Measurements from ENCODE around the gene AKIP1. TPM values are rescaled to one million over a fixed set of nuclear protein-coding genes. Genes with fewer than 3 reads are reported as not detected.

The AKIP1 gene, protein sequence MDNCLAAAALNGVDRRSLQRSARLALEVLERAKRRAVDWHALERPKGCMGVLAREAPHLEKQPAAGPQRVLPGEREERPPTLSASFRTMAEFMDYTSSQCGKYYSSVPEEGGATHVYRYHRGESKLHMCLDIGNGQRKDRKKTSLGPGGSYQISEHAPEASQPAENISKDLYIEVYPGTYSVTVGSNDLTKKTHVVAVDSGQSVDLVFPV
- total RNA-seq (2022) (28.7 and 32.6 TPM in 2 replicates), Bru-seq, nascent RNA (percentile 67 among the genes with signal in this experiment), BruChase-seq, experiment 1, labeled RNA remaining after a 2-hour chase (percentile 70 among the genes with signal in this experiment), BruChase-seq, experiment 2, labeled RNA remaining after a 6-hour chase (percentile 72 among the genes with signal in this experiment)
- long read RNA-seq, transcript AKIP1-203 (6 exons, 1,327 nt), result major isoform, 22 of 65 reads
- long read RNA-seq, transcript AKIP1-202 (5 exons, 1,232 nt), result minor isoform, 5 of 65 reads
- long read RNA-seq, transcript AKIP1-210 (5 exons, 1,022 nt), result minor isoform, 6 of 65 reads
- long read RNA-seq, transcript AKIP1-201 (5 exons, 1,247 nt), result minor isoform, 13 of 65 reads
- long read RNA-seq, partial matches to known transcripts, result 4 of 65 reads
- long read RNA-seq, other reads (novel, unspliced or antisense), result 7 of 65 reads

DNA sequence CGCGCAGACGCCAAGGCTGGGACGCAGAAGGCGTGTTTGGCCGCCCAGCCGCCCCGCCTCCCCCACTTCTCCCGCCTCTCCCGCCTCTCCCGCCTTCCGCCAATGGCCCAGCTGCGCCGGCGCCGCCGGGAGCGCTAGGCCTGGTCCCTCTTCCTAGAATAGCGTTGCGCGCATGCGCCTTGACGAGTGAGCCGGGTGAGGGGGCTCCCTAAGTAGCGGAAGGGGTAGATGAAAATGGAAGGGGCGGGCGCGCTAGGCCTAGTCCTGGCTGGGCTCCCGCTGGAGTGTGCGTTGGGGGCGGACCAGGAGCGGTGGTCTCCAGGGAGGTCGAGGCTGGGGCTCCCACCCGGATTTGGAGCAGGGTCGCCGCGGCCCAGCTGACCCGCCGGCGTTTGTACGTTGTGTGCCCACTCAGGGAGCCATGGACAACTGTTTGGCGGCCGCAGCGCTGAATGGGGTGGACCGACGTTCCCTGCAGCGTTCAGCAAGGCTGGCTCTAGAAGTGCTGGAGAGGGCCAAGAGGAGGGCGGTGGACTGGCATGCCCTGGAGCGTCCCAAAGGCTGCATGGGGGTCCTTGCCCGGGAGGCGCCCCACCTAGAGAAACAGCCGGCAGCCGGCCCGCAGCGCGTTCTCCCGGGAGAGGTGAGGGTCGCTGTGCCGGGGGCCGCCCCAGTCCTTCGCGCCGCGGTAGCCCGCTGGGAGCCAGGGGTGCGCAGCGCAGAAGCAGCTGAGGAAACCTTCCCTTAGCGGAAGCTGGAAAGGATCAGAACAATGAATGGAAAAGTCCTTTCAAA is at the start of gene AKIP1:
AKIP1 (plus strand) TSS at position 161 of the 795 bp plus-strand sequence; CDS start at position 422, 261 bp downstream.
- TF ChIP-seq, protein P1, sequence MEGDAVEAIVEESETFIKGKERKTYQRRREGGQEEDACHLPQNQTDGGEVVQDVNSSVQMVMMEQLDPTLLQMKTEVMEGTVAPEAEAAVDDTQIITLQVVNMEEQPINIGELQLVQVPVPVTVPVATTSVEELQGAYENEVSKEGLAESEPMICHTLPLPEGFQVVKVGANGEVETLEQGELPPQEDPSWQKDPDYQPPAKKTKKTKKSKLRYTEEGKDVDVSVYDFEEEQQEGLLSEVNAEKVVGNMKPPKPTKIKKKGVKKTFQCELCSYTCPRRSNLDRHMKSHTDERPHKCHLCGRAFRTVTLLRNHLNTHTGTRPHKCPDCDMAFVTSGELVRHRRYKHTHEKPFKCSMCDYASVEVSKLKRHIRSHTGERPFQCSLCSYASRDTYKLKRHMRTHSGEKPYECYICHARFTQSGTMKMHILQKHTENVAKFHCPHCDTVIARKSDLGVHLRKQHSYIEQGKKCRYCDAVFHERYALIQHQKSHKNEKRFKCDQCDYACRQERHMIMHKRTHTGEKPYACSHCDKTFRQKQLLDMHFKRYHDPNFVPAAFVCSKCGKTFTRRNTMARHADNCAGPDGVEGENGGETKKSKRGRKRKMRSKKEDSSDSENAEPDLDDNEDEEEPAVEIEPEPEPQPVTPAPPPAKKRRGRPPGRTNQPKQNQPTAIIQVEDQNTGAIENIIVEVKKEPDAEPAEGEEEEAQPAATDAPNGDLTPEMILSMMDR (IDR thresholded peaks at IDR 0.05; ENCODE audit: insufficient read depth in 1 of 2, low read depth in 1 of 2, low read length in 1 of 2, severe bottlenecking in 1 of 2, unreplicated experiment in 1 of 2), result no peak
- no peaks in the 10 kb centered on the region for H3K36me3 ChIP-seq (ENCODE audit: control insufficient read depth, insufficient read depth, low read length)
- peak within 1 kb of the TSS; percentile 64 for H3K4me3 ChIP-seq (ENCODE audit: low read depth, low read length)
- CTCF ChIA-PET, result interaction anchor here (0.6 to 2.6 kb wide), 3 partner anchors 14 to 57 kb away, joined by 3 to 15 read pairs (median 3); no protein-coding TSS in a partner anchor
- Mint-ChIP-seq H3K9me3 (ENCODE audit: unreplicated experiment) (no peaks in the 10 kb centered on the region), H3K4me1 (ENCODE audit: low read depth, unreplicated experiment) (peaks cover 8% of the 10 kb centered on the region), H3K27ac (ENCODE audit: unreplicated experiment) (peak within 1 kb of the TSS; percentile 18), H3K36me3 (ENCODE audit: insufficient read depth, unreplicated experiment) (peaks cover 21% of the 10 kb centered on the region), H3K27me3 (ENCODE audit: insufficient read depth, unreplicated experiment) (peaks cover 7% of the 10 kb centered on the region), H3K4me3 (ENCODE audit: unreplicated experiment) (peak within 1 kb of the TSS; percentile 75)
- no TSS peak for BruUV-seq (replicated peaks)
- POLR2A ChIA-PET, result interaction anchor here (0.7 to 1.2 kb wide), 3 partner anchors 43 to 54 kb away, joined by 3 read pairs; partner anchors contain the start of gene TMEM9B
- DNase-seq, result peak; percentile 94 to 95
- intact Hi-C loops (cut with micrococcal nuclease; ENCODE audit: unreplicated experiment), result loop anchor here (1.0 to 5.0 kb wide), 4 partner anchors 40 to 1434 kb away; partner anchors contain the start of gene TMEM9B
- H3K4me1 ChIP-seq, result no peaks in the 10 kb centered on the region
- H3K9me3 ChIP-seq, result no peaks in the 10 kb centered on the region
- H3K27me3 ChIP-seq (replicated peaks; ENCODE audit: control insufficient read depth, insufficient read depth, low read length), result no peaks in the 10 kb centered on the region

DNA sequence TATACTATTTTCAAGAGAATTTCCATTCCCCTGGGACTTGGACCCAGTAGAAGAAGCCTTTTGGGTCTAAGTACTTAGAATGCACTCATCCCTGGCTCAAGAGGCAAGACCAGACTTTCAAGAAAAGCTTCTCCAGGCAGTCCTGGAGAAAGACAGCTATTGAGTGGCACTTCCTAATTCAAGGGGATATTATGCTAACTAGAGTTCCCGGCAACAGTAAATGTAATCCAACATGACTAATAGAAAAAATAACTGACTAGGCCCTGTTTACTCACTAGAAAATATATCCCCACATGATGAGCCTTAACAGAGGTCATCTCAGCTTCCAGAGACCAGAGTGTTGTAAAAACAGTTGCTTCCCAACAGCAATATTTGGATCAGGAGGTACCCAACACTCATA is 47.2 kb upstream of the AKIP1 start:
- POLR2A ChIA-PET, result no interaction called here
- H3K27ac Mint-ChIP-seq (ENCODE audit: unreplicated experiment), result no peak overlapping the region
- Histone ChIP-seq H3K9me3 (no peaks in the 10 kb centered on the region), H3K4me3 (ENCODE audit: low read depth, low read length) (no peak overlapping the region), H3K4me1 (peaks cover 22% of the 10 kb centered on the region), H3K27me3 (replicated peaks; ENCODE audit: control insufficient read depth, insufficient read depth, low read length) (no peaks in the 10 kb centered on the region), H3K36me3 (ENCODE audit: control insufficient read depth, insufficient read depth, low read length) (no peaks in the 10 kb centered on the region)
- peaks cover 9% of the 10 kb centered on the region for H3K4me1 Mint-ChIP-seq (ENCODE audit: low read depth, unreplicated experiment)
- no peak overlapping the region for H3K4me3 Mint-ChIP-seq (ENCODE audit: unreplicated experiment)
- DNase-seq, result no peak
- intact Hi-C loops (cut with micrococcal nuclease; ENCODE audit: unreplicated experiment), result no loop called here
- no TSS peak for BruUV-seq (replicated peaks)
- CTCF ChIA-PET, result no interaction called here
- H3K9me3 Mint-ChIP-seq (ENCODE audit: unreplicated experiment), result no peaks in the 10 kb centered on the region
- no peaks in the 10 kb centered on the region for H3K27me3 Mint-ChIP-seq (ENCODE audit: insufficient read depth, unreplicated experiment)
- peaks cover 6% of the 10 kb centered on the region for H3K36me3 Mint-ChIP-seq (ENCODE audit: insufficient read depth, unreplicated experiment)
- TF ChIP-seq, protein P1 (IDR thresholded peaks at IDR 0.05; ENCODE audit: insufficient read depth in 1 of 2, low read depth in 1 of 2, low read length in 1 of 2, severe bottlenecking in 1 of 2, unreplicated experiment in 1 of 2), result no peak

DNA sequence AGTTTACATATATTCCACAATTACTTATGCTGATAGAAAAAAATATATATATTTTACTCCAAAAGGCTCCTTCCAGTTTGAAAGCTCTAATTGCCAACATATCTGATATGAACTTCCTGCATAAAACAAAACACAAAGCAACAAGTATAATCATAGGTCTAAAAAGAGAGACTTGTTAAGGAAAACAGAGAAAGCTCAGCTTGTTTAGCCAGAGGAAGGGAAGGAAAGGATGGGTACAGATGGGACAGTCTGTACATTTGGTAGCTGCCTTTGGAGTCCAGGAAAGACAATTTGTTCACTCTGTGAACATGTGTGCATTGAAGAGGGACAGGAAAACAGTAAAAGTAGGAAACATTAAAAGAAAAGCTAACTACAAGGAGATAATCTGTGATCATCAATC is 45.7 kb upstream of the AKIP1 start:
- H3K27ac Mint-ChIP-seq (ENCODE audit: unreplicated experiment), result peak overlapping the region; percentile 10
- BruUV-seq (replicated peaks), result no TSS peak

More for the DNA sequence above, 45.7 kb upstream of the AKIP1 start:
- Mint-ChIP-seq H3K4me1 (ENCODE audit: low read depth, unreplicated experiment) (peaks cover 9% of the 10 kb centered on the region), H3K27me3 (ENCODE audit: insufficient read depth, unreplicated experiment) (no peaks in the 10 kb centered on the region), H3K4me3 (ENCODE audit: unreplicated experiment) (no peak overlapping the region), H3K9me3 (ENCODE audit: unreplicated experiment) (no peaks in the 10 kb centered on the region), H3K36me3 (ENCODE audit: insufficient read depth, unreplicated experiment) (no peaks in the 10 kb centered on the region)
- POLR2A ChIA-PET, result no interaction called here
- intact Hi-C loops (cut with micrococcal nuclease; ENCODE audit: unreplicated experiment), result no loop called here
- DNase-seq, result no peak
- no peaks in the 10 kb centered on the region for H3K27me3 ChIP-seq (replicated peaks; ENCODE audit: control insufficient read depth, insufficient read depth, low read length)
- no peaks in the 10 kb centered on the region for H3K9me3 ChIP-seq
- H3K4me1 ChIP-seq, result peaks cover 23% of the 10 kb centered on the region
- TF ChIP-seq, protein P1 (IDR thresholded peaks at IDR 0.05; ENCODE audit: insufficient read depth in 1 of 2, low read depth in 1 of 2, low read length in 1 of 2, severe bottlenecking in 1 of 2, unreplicated experiment in 1 of 2), result no peak
- no peaks in the 10 kb centered on the region for H3K36me3 ChIP-seq (ENCODE audit: control insufficient read depth, insufficient read depth, low read length)
- no peak overlapping the region for H3K4me3 ChIP-seq (ENCODE audit: low read depth, low read length)
- CTCF ChIA-PET, result no interaction called here
